ENCODE results near the gene CDT1. TPM values are rescaled to one million over a fixed set of nuclear protein-coding genes. Genes with fewer than 3 reads are reported as not detected.

Gene CDT1
- total RNA-seq, 1 experiment from 2014 or later = 160 TPM

- Histone ChIP-seq H3K9ac (ENCODE audit: low read length) (no peak overlapping the region), H4K20me1 (ENCODE audit: insufficient read depth) (peaks cover 12% of the 10 kb centered on the region; the same call in 1 of the 2 replicates), H3K9me2 (ENCODE audit: insufficient read depth) (no peaks in the 10 kb centered on the region), H3K9me3 (ENCODE audit: control insufficient read depth in 1 of 2, insufficient read depth in 1 of 2, low read depth in 1 of 2, low read length in 2 of 2) (no peaks in the 10 kb centered on the region), H3K27me3 (ENCODE audit: insufficient read depth, low read length) (no peaks in the 10 kb centered on the region), H3K27ac (ENCODE audit: low read depth, low read length) (peak overlapping the region; percentile 100), H3K4me1 (ENCODE audit: control insufficient read depth in 1 of 2, insufficient read depth in 2 of 2, low read length in 2 of 2) (peaks cover 27 to 62% of the 10 kb centered on the region in 2 experiments), H3K79me2 (ENCODE audit: insufficient read depth, low read length) (peaks cover 71% of the 10 kb centered on the region), H3K36me3 (ENCODE audit: control insufficient read depth in 1 of 2, insufficient read depth in 2 of 2, low read length in 2 of 2) (peaks cover 19 to 61% of the 10 kb centered on the region in 2 experiments; a peak in 3 of 4 replicates), H3K4me2 (ENCODE audit: low read length) (0 out of 2 replicates have a peak overlapping the region, but pooled peaks have one; percentile 99), H3K4me3 (replicated peaks in 1 of 2; ENCODE audit: low read depth in 1 of 2, low read length in 2 of 2) (no peak overlapping the region), H2AFZ (ENCODE audit: low read depth, low read length, poor library complexity, severe bottlenecking) (no peak overlapping the region)
- no TSS peak for BruUV-seq (replicated peaks)
- ChIA-PET CTCF (no interaction called here), RAD21 (ENCODE audit: low non-redundant PET in 1 of 2, low total read pairs in 2 of 2, uncharacterized antibody in 2 of 2, unreplicated experiment in 2 of 2) (no interaction called here), POLR2A (no interaction called here)
- intact Hi-C loops (cut with micrococcal nuclease) = no loop called here
- DNase-seq (ENCODE audit: low read depth, low spot score) (no peak), ATAC-seq (no peak)
- TF ChIP-seq EGR1 (IDR thresholded peaks at IDR 0.05; ENCODE audit: low read depth) (no peak), REST (IDR thresholded peaks at IDR 0.05; ENCODE audit: low read depth) (no peak), MAX (IDR thresholded peaks at IDR 0.05) (no peak), CBX3 (IDR thresholded peaks at IDR 0.05; ENCODE audit: low read depth) (no peak), EZH2phosphoT487 (IDR thresholded peaks at IDR 0.05; ENCODE audit: borderline replicate concordance) (no peak), TCF7L2 (IDR thresholded peaks at IDR 0.05; ENCODE audit: borderline replicate concordance, extremely low read depth, insufficient read depth, insufficient read length) (no peak), JUND (IDR thresholded peaks at IDR 0.05) (no peak), YY1 (IDR thresholded peaks at IDR 0.05; ENCODE audit: extremely low read depth, insufficient replicate concordance, low read depth, low read length) (no peak), SRF (IDR thresholded peaks at IDR 0.05; ENCODE audit: low read depth) (no peak)
Observed at GRCh38 chr16:88805887-88806393, 2.4 kb downstream of the CDT1 start.
